ENCODE results near the gene ITPR2. TPM values are rescaled to one million over a fixed set of nuclear protein-coding genes. Genes with fewer than 3 reads are reported as not detected.

ITPR2 gene
- total RNA-seq, 1 donor from 2014 or later: 64.0 TPM

DNA sequence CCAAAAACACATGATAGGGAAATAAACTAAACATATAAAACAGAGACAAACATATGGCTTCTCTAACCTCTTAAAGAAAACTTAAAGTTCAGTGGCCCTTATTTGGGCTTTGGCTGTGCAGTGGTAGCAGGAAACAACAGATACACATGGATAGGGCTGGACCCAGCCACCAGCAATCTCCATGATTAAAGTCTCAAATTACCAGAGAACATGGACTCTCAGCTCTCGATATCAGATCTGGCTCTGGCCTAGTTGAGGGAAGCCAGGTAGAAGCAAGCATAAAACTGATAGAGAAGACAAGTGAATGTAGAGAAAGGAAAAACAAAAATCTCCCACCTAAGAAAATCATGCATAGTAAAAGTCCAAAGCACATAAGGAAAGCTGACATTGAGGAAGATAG lies 164.8 kb downstream of the ITPR2 start:
- Histone ChIP-seq H3K9me3 (no peaks in the 10 kb centered on the region), H3K4me1 (no peaks in the 10 kb centered on the region), H3K4me3 (no peak overlapping the region), H3K36me3 (peaks cover 15% of the 10 kb centered on the region), H3K27me3 (ENCODE audit: low read depth) (no peaks in the 10 kb centered on the region), H3K27ac (no peak overlapping the region)
- DNase-seq (no peak), ATAC-seq (no peak)
- TF ChIP-seq CTCF (IDR thresholded peaks at IDR 0.05): no peak
- intact Hi-C loops (cut with DNase I): no loop called here

- Histone ChIP-seq H3K9me3 (no peaks in the 10 kb centered on the region), H3K36me3 (peaks cover 23% of the 10 kb centered on the region), H3K4me3 (no peak overlapping the region), H3K27ac (no peak overlapping the region), H3K4me1 (no peaks in the 10 kb centered on the region), H3K27me3 (ENCODE audit: low read depth) (no peaks in the 10 kb centered on the region)
- intact Hi-C loops (cut with DNase I): no loop called here
- TF ChIP-seq CTCF (IDR thresholded peaks at IDR 0.05): no peak
- ATAC-seq (no peak), DNase-seq (no peak)
Measured at GRCh38 chr12:26666286-26666685, 166.7 kb downstream of the ITPR2 start.

GRCh38 chr12:26661399-26661798 lies 171.6 kb downstream of the ITPR2 start:
- Histone ChIP-seq H3K4me3 (no peak overlapping the region), H3K9me3 (no peaks in the 10 kb centered on the region), H3K36me3 (peaks cover 26% of the 10 kb centered on the region), H3K27me3 (ENCODE audit: low read depth) (no peaks in the 10 kb centered on the region), H3K27ac (no peak overlapping the region), H3K4me1 (no peaks in the 10 kb centered on the region)
- intact Hi-C loops (cut with DNase I): no loop called here
- TF ChIP-seq CTCF (IDR thresholded peaks at IDR 0.05): no peak
- ATAC-seq (no peak), DNase-seq (no peak)

GRCh38 chr12:26659930-26660329 lies 173.1 kb downstream of the ITPR2 start:
- ATAC-seq: no peak
- Histone ChIP-seq H3K36me3 (peaks cover 41% of the 10 kb centered on the region), H3K27me3 (ENCODE audit: low read depth) (no peaks in the 10 kb centered on the region), H3K9me3 (no peaks in the 10 kb centered on the region), H3K27ac (no peak overlapping the region), H3K4me3 (no peak overlapping the region), H3K4me1 (no peaks in the 10 kb centered on the region)
- intact Hi-C loops (cut with DNase I): no loop called here
- no peak for TF ChIP-seq CTCF (IDR thresholded peaks at IDR 0.05)
- no peak for DNase-seq

- ATAC-seq (no peak), DNase-seq (no peak)
- Histone ChIP-seq H3K27ac (no peak overlapping the region), H3K9me3 (no peaks in the 10 kb centered on the region), H3K36me3 (peaks cover 51% of the 10 kb centered on the region), H3K4me1 (no peaks in the 10 kb centered on the region), H3K27me3 (ENCODE audit: low read depth) (no peaks in the 10 kb centered on the region), H3K4me3 (no peak overlapping the region)
- intact Hi-C loops (cut with DNase I): no loop called here
- no peak for TF ChIP-seq CTCF (IDR thresholded peaks at IDR 0.05)
Measured at GRCh38 chr12:26658991-26659390, 174.0 kb downstream of the ITPR2 start.

DNA sequence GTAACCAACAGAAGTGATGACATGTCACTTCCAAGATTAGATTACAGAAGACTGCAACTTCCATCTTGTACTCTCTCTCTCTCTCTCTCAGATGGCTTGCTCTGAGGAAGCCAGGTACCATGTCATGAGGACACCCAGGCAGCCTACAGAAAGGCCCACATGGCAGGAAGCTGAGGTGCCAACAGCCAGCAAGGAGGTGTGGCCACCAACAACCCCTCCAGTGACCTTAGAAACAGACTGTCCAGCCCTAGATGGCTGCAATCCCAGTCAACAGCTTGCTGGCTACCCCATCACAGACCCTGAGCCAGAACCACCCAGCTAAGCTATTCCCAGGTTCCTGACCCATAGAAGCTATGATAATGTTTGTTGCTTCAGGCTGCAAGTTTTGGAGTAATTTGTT lies 178.4 kb downstream of the ITPR2 start:
- intact Hi-C loops (cut with DNase I): no loop called here
- peaks cover 47% of the 10 kb centered on the region for H3K36me3 ChIP-seq
- peaks cover 7% of the 10 kb centered on the region for H3K9me3 ChIP-seq
- ATAC-seq (no peak), DNase-seq (no peak)
- no peak for TF ChIP-seq CTCF (IDR thresholded peaks at IDR 0.05)
- H3K27ac ChIP-seq: no peak overlapping the region
- H3K27me3 ChIP-seq (ENCODE audit: low read depth): no peaks in the 10 kb centered on the region
- no peaks in the 10 kb centered on the region for H3K4me1 ChIP-seq
- no peak overlapping the region for H3K4me3 ChIP-seq
